OCI-LY7 (cell line): ENCODE results near the gene POC1A.

Source experiments
- CTCF ChIP-seq: fragments of 200-600 bp; sonication (generic); conservative IDR thresholded peaks from 2 replicates; pipeline ENCODE4 v1.5.1; 2014; ENCODE audit warnings: mild to moderate bottlenecking, antibody characterized with exemption, low read length, moderate library complexity, mixed read lengths
- EZH2phosphoT487 ChIP-seq: fragments of 200-600 bp; sonication (generic); IDR thresholded peaks from 2 replicates; pipeline ENCODE4 v1.6.1; 2018; ENCODE audit warnings: low read depth, borderline replicate concordance, mild to moderate bottlenecking, mixed run types, antibody characterized with exemption, low read length, moderate library complexity, mixed read lengths

GRCh38 chr3:52088445-52089367 lies 65.5 kb downstream of the POC1A start:
- TF ChIP-seq CTCF, result no peak
- no peak for TF ChIP-seq EZH2phosphoT487
